Subcutaneous abdominal adipose tissue (tissue), 5 donors: ENCODE results near the gene PTH.

Experiments used
- H3K27ac ChIP-seq: one replicate; pipeline ENCODE4 v1.7.0; 2013; ENCODE audit warnings: low read depth, mild to moderate bottlenecking, inconsistent platforms, low read length, moderate library complexity
- H3K27me3 ChIP-seq, 5 donors: one replicate each; pipeline ENCODE4 v1.7.0; 2013; ENCODE audit warnings: low read length in 5 of 5, inconsistent platforms in 1 of 5; ENCODE audit not compliant: control insufficient read depth in 5 of 5, insufficient read depth in 4 of 5
- H3K36me3 ChIP-seq, 5 donors: one replicate each; pipeline ENCODE4 v1.7.0; 2013; ENCODE audit warnings: low read length in 5 of 5; ENCODE audit not compliant: control insufficient read depth in 5 of 5, insufficient read depth in 5 of 5
- H3K4me1 ChIP-seq, 5 donors: one replicate each; pipeline ENCODE4 v1.7.0; 2013; ENCODE audit warnings: low read length in 5 of 5, mild to moderate bottlenecking in 3 of 5, moderate library complexity in 1 of 5; ENCODE audit not compliant: control insufficient read depth in 5 of 5, insufficient read depth in 5 of 5
- H3K4me3 ChIP-seq, 5 donors: one replicate each; pipeline ENCODE4 v1.7.0; 2013; ENCODE audit warnings: low read length in 5 of 5, low read depth in 1 of 5
- H3K9ac ChIP-seq, 5 donors: one replicate each; pipeline ENCODE4 v1.7.0; 2013; ENCODE audit warnings: low read length in 5 of 5, mild to moderate bottlenecking in 4 of 5, moderate library complexity in 3 of 5
- H3K9me3 ChIP-seq, 5 donors: one replicate each; pipeline ENCODE4 v1.7.0; 2013; ENCODE audit warnings: low read length in 5 of 5; ENCODE audit not compliant: control insufficient read depth in 5 of 5
- donor health status: healthy.
- donor health status: healthy.
- donor health status: healthy.
- donor health status: healthy.
- donor health status: healthy.

The PTH gene

GRCh38 chr11:13461291-13461690 lies 34.5 kb downstream of the PTH start:
- no peak overlapping the region for H3K27ac ChIP-seq
- peaks cover 0 to 4% (median 0%) of the 10 kb centered on the region in 5 donors for H3K36me3 ChIP-seq
- no peaks in the 10 kb centered on the region for H3K9me3 ChIP-seq
- H3K9ac ChIP-seq, result peak overlapping the region in 1 of 5 donors; percentile 97
- peaks cover 0 to 20% (median 19%) of the 10 kb centered on the region in 5 donors for H3K4me1 ChIP-seq
- H3K27me3 ChIP-seq, result no peaks in the 10 kb centered on the region
- no peak overlapping the region for H3K4me3 ChIP-seq

DNA sequence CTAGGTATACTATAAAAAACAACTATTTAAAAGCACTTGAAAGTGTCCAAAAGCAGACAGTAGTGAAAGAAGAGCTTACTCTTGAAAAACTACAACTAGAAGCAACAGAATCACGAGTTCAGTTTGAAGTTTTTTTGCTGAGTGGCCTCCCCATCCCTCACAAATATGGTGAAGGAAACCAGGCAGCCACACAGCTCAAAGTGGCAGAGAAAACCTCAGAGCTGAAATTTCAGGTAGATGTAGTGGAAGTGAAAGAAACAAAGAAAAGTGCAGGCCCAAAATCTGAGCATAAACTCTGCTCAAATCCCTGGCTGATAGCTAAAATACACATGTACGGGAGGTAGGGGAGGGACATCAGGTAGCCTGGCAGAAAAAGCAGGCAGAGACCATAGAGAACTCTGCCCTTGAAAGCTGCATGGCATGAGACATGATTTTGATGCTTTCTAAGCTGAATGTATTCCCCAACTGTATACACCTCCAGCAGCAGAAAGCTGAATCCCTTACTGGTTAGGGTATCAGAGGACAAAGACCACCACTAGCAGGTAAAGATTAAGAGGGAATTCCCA lies 44.9 kb downstream of the PTH start:
- Histone ChIP-seq H3K9ac (no peak overlapping the region), H3K27me3 (no peaks in the 10 kb centered on the region), H3K4me3 (no peak overlapping the region), H3K4me1 (peaks cover 0 to 12% (median 11%) of the 10 kb centered on the region in 5 donors), H3K36me3 (no peaks in the 10 kb centered on the region), H3K27ac (no peak overlapping the region), H3K9me3 (peaks cover 0 to 3% (median 0%) of the 10 kb centered on the region in 5 donors)

DNA sequence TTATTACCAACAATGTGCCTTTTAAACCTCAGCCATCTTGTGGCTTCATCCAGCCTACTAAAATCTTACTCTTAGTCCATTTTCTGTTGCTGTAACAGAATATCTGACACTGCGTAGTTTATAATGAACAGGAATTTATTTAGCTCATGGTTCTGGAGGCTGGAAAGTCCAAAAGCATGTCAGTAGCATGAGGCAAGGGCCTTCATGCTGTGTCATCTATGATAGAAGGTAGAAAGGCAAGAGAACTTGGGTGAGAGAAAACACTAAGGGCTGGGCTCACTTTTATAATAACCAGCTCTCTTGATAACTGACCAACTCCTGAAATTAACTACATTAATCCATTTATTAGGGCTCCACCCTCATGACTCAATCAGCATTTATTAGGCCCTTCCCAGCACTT lies 46.3 kb downstream of the PTH start:
- no peaks in the 10 kb centered on the region for H3K27me3 ChIP-seq
- H3K27ac ChIP-seq, result peak overlapping the region; percentile 20
- no peaks in the 10 kb centered on the region for H3K36me3 ChIP-seq
- H3K9me3 ChIP-seq, result peaks cover 0 to 3% (median 0%) of the 10 kb centered on the region in 5 donors
- peaks cover 0 to 12% (median 11%) of the 10 kb centered on the region in 5 donors for H3K4me1 ChIP-seq
- no peak overlapping the region for H3K9ac ChIP-seq
- no peak overlapping the region for H3K4me3 ChIP-seq

DNA sequence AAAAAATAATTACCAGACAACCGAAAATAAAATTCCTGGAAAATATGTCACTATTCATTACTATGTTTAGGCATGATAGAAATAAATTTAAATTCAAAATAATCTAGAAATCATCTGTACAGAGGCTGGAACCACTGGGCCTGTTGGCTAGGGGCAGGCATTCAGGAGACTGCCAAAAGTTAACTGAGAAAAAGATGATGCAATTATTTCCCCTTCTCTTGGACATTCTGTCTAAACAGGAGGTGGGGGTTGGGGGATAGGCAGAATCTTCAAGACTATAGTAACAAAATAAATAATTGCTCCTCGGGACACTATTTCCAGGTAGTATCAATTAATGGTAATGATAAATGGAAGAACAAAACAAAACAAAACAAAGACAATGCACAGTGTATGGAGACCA lies 46.9 kb downstream of the PTH start:
- Histone ChIP-seq H3K27ac (peak overlapping the region; percentile 20), H3K4me1 (peaks cover 0 to 12% (median 11%) of the 10 kb centered on the region in 5 donors), H3K36me3 (no peaks in the 10 kb centered on the region), H3K9ac (peak overlapping the region in 2 of 5 donors; percentile 26 to 47), H3K4me3 (no peak overlapping the region), H3K9me3 (peaks cover 0 to 3% (median 0%) of the 10 kb centered on the region in 5 donors), H3K27me3 (no peaks in the 10 kb centered on the region)

- Histone ChIP-seq H3K9me3 (peaks cover 0 to 3% (median 0%) of the 10 kb centered on the region in 5 donors), H3K27me3 (no peaks in the 10 kb centered on the region), H3K4me1 (peaks cover 0 to 12% (median 11%) of the 10 kb centered on the region in 5 donors), H3K27ac (no peak overlapping the region), H3K4me3 (no peak overlapping the region), H3K36me3 (no peaks in the 10 kb centered on the region), H3K9ac (no peak overlapping the region)
These were observed 49.4 kb downstream of the PTH start for GRCh38 chr11:13446444-13446843.

GRCh38 chr11:13445588-13445987 lies 50.2 kb downstream of the PTH start:
- no peaks in the 10 kb centered on the region for H3K9me3 ChIP-seq
- no peak overlapping the region for H3K9ac ChIP-seq
- no peaks in the 10 kb centered on the region for H3K36me3 ChIP-seq
- no peaks in the 10 kb centered on the region for H3K27me3 ChIP-seq
- H3K4me3 ChIP-seq, result no peak overlapping the region
- no peak overlapping the region for H3K27ac ChIP-seq
- H3K4me1 ChIP-seq, result peaks cover 0 to 12% (median 12%) of the 10 kb centered on the region in 5 donors
